Kidney (tissue), 14 donors: ENCODE measurements around the gene DNAH3. TPM values are rescaled to one million over a fixed set of nuclear protein-coding genes. Genes with fewer than 3 reads are reported as not detected.
A peak's percentile ranks its signal among the peaks of the same experiment; 100 is the strongest.
"Not testable (repeated sequence)": the region's sequence is repeated elsewhere in the genome, so short reads cannot be mapped to it uniquely, and the experiment has no call there.

Experiments used
- DNase-seq, 5 donors: peaks; one replicate each; pipeline ENCODE4 v3.0.0-alpha.2; 2013 to 2020
- FAIRE-seq: peaks from 2 replicates; lab custom pipeline; 2012; peaks lifted over from hg19 to GRCh38; lab: Jason Lieb, UNC
- H3K27ac ChIP-seq, 2 donors: one replicate each; pipeline ENCODE4 v1.7.0; 2013; ENCODE audit warnings: low read depth in 2 of 2, low read length in 2 of 2, inconsistent platforms in 1 of 2
- H3K27me3 ChIP-seq: one replicate; pipeline ENCODE4 v1.7.1; 2013; ENCODE audit warnings: low read length, inconsistent platforms; ENCODE audit not compliant: control insufficient read depth, insufficient read depth
- H3K36me3 ChIP-seq, 3 donors: one replicate each; pipeline versions ENCODE4 v1.7.0 to v1.7.1; 2013; ENCODE audit warnings: low read length in 3 of 3, control low read depth in 1 of 3, inconsistent platforms in 1 of 3; ENCODE audit not compliant: insufficient read depth in 3 of 3, control insufficient read depth in 2 of 3
- H3K4me1 ChIP-seq, 3 donors: one replicate each; pipeline versions ENCODE4 v1.7.0 to v1.7.1; 2013; ENCODE audit warnings: low read length in 3 of 3, inconsistent platforms in 1 of 3, low read depth in 1 of 3; ENCODE audit not compliant: control insufficient read depth in 2 of 3, insufficient read depth in 2 of 3
- H3K4me3 ChIP-seq, 3 donors: one replicate each; pipeline versions ENCODE4 v1.7.0 to v1.8.1; 2013; ENCODE audit warnings: low read length in 3 of 3, control low read depth in 1 of 3, inconsistent platforms in 1 of 3
- H3K9ac ChIP-seq, 3 donors: one replicate each; pipeline versions ENCODE4 v1.7.0 to v1.7.1; 2013; ENCODE audit warnings: low read length in 3 of 3, control low read depth in 1 of 3, inconsistent platforms in 1 of 3
- H3K9me3 ChIP-seq, 3 donors: one replicate each; pipeline versions ENCODE4 v1.7.0 to v1.7.1; 2013; ENCODE audit warnings: low read length in 3 of 3, control low read depth in 1 of 3, inconsistent platforms in 1 of 3; ENCODE audit not compliant: control insufficient read depth in 2 of 3, insufficient read depth in 1 of 3
- CTCF ChIP-seq: IDR thresholded peaks from 3 replicates; pipeline ENCODE4 v1.5.1; 2012; ENCODE audit warnings: mild to moderate bottlenecking, moderate library complexity, borderline replicate concordance; ENCODE audit not compliant: insufficient read depth; ENCODE audit errors: extremely low read depth
- intact Hi-C: fragments of 100-400 bp; cut with DNase I; formaldehyde crosslinking; loops from one replicate; pipeline ENCODE4 v1.11.1; 2022
- polyA plus RNA-seq: library from polyadenylated mRNA; stranded (reverse); fragments of 350-450 nt; fragmentation: Illumina TruSeq; extraction: RNeasy Lipid Tissue Mini Kit (QIAGEN cat#74804); gene quantifications from one replicate; pipeline ENCODE4 v1.2.3, GENCODE V29; 2014; ENCODE audit warnings: low read depth, low replicate concordance; ENCODE audit not compliant: insufficient read depth
- total RNA-seq: library from RNA; stranded (reverse); fragmentation: NEBNext Ultra II Directional; extraction: Animal tissue kit (Norgen Biotek cat#: 25700); gene quantifications from one replicate; pipeline ENCODE4 v1.2.1, GENCODE V29; 2021
- donor health status: control.
- donor health status: control.
- donor health status: control.
- donor health status: control.
- donor health status: control.
- donor health status: DM: yes; HTN: yes; CAD: no.
- donor health status: Normal renal cell carcinoma (clear cell type).

The DNAH3 gene
- total and polyA plus RNA-seq, 2 donors from 2014 or later: 0.19 to 0.57 TPM

DNA sequence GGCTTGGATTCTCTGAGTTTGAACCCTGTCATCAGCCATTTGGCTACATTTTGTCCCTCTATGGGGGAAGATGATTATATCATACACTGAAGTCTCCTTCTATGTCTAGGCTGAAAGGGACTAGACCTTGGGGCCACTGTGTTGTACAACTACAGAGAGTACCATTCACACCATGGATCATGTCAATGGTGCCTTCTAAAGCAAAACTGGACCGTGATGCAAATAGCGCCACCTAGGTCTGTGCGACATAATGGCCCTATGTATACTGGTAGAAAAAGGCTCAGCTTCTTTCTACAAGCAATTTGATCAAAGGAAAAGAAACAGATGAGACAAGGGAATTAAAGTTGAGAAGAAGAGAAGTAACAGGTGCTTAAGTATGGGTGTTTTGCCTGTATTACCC is 149.4 kb downstream of the DNAH3 start:
- no peaks in the 10 kb centered on the region for H3K36me3 ChIP-seq
- no peaks in the 10 kb centered on the region for H3K27me3 ChIP-seq
- H3K9ac ChIP-seq: no peak overlapping the region
- no peak overlapping the region for H3K27ac ChIP-seq
- peak; percentile 21 for TF ChIP-seq CTCF
- no peak overlapping the region for H3K4me3 ChIP-seq
- intact Hi-C loops: no loop called here
- FAIRE-seq (no peak), DNase-seq (peak in 2 of 5 donors; percentile 3 to 6)
- H3K9me3 ChIP-seq: no peaks in the 10 kb centered on the region
- no peaks in the 10 kb centered on the region for H3K4me1 ChIP-seq

DNA sequence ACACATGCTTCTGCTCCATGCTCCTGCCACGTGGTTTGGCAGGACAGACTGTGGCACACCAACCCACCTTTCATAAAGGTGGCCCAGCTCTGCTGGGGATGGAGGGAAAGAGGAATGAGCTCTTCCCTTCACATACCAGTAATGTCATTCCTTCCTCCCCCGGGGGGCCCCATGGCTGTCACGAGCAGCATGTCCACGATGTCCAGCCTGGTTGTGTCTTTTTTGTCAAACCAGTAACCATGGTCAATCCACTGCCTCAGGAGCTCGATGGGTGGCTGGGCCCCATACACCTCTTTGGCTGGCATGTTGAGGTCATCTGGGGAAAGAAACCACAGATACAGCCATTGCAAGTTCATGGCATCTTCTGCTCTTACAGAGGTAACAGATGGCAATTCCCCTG is 153.5 kb downstream of the DNAH3 start:
- Histone ChIP-seq H3K36me3 (no peaks in the 10 kb centered on the region), H3K4me3 (no peak overlapping the region), H3K9ac (no peak overlapping the region), H3K9me3 (no peaks in the 10 kb centered on the region), H3K4me1 (no peaks in the 10 kb centered on the region), H3K27me3 (no peaks in the 10 kb centered on the region), H3K27ac (no peak overlapping the region)
- intact Hi-C loops: no loop called here
- DNase-seq (no peak), FAIRE-seq (no peak)
- TF ChIP-seq CTCF: no peak

DNA sequence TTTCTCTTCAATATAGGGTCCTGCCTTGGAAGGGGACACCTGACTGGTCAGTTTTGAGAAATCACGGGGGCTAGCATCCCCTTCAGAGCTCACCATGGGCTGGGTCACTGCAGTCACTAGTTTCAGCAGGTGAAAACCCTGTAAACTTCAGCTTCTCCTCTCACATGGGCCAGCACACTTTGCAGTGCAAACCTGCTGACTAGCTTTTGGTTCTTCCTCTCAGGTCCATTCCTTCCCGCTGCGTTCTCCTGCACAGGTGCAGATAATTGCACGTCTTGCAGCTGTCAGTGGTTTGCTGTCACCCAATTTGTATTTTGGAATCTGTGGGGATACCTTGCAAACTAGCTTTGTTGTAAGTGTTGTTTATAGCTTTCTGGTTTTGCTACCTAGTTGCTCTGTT is 154.9 kb downstream of the DNAH3 start:
- no peak for FAIRE-seq
- H3K27ac ChIP-seq: no peak overlapping the region
- H3K27me3 ChIP-seq: no peaks in the 10 kb centered on the region
- DNase-seq: no peak
- no peak for TF ChIP-seq CTCF
- H3K4me1 ChIP-seq: no peaks in the 10 kb centered on the region
- no peaks in the 10 kb centered on the region for H3K9me3 ChIP-seq
- intact Hi-C loops: no loop called here
- H3K36me3 ChIP-seq: no peaks in the 10 kb centered on the region
- H3K4me3 ChIP-seq: no peak overlapping the region
- no peak overlapping the region for H3K9ac ChIP-seq

- H3K27me3 ChIP-seq, DNase-seq, H3K9ac ChIP-seq, H3K4me3 ChIP-seq, H3K36me3 ChIP-seq, H3K4me1 ChIP-seq, H3K9me3 ChIP-seq, FAIRE-seq, H3K27ac ChIP-seq, intact Hi-C loops: not testable (repeated sequence)
Measured at GRCh38 chr16:20989496-20990070, 161.1 kb downstream of the DNAH3 start.
